ENCODE results near the gene SMIM11.
"Not testable (repeated sequence)": the region's sequence is repeated elsewhere in the genome, so short reads cannot be mapped to it uniquely, and the experiment has no call there.

Gene SMIM11

DNA sequence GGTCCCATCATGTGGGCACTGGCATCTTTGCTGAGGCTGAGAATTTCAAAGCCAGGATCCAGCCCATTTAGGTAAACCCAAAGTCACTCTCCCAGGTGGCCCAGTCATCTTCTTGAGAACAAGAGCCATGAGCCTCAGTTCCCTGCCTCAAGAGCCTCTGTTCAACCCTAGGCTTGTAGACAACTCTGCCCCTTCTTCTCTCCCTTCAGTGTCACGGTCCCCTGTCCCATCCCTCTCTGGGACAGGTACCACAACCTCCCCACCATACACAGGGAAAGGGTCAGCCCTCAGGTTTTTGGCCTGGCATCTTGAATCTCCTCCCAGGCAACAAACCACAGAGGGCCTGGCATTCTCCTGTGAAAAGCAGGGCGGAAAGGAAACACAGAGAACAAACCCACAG is 30.4 kb downstream of the SMIM11 start:
- DNase-seq (ENCODE audit: low read depth); H3K4me3 ChIP-seq (ENCODE audit: low read length): not testable (repeated sequence)

DNA sequence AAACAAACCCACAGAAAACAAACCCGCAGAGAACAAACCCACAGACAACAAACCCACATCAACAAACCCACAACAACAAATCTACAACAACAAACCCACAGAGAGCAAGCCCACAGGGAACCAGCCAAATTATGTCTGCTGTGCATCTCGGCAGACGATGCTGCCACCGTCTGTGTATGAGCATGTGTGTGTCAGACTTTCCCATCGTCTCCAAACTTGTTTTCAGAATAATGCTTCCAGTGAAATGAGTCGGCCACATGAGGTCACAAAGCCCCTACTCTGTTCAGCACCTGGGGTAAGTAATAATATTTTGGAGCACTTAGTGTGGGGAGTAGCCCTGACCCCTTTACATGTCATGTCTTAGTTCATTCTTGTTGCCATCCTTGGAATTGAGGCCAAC is 30.8 kb downstream of the SMIM11 start:
- H3K4me3 ChIP-seq (ENCODE audit: low read length); DNase-seq (ENCODE audit: low read depth): not testable (repeated sequence)

DNA sequence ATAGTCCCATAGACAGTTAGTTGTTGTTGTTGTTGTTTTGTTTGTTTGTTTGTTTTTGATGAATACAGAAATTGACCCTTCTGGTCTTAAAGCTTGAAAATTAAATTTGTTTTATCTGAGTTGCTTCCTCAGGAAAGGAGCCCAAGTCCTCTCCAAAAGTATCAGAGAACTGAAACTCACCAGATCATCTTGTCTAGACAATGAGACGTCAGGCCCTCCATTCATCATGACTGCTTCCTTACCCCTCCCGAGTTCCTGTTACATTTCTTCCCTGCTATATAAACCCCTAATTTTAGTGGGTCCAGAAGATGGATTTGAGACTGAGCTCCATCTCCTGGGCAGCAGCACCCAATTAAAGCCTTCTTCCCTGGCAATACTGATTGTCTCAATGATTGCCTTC is 31.4 kb downstream of the SMIM11 start:
- not testable (repeated sequence) for H3K4me3 ChIP-seq (ENCODE audit: low read length); DNase-seq (ENCODE audit: low read depth)

DNA sequence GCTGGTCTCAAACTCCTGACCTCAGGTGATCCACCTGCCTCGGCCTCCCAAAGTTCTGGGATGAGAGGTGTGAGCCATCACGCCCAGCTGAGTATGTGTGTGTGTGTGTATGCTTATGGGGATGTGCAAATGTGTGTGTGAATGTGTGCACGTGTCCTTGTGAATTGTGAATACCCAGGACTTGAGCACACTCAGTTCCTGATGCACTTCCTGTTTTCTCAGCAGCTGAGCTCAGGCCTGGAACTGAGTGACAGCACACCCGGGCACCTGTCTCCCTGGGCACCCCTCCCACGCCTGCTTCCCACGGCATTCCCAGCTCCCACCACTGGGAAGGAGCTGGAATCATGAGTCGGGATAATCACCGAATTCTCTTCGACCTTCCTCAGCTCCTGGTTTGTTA is 32.0 kb downstream of the SMIM11 start:
- not testable (repeated sequence) for DNase-seq (ENCODE audit: low read depth); H3K4me3 ChIP-seq (ENCODE audit: low read length)

DNA sequence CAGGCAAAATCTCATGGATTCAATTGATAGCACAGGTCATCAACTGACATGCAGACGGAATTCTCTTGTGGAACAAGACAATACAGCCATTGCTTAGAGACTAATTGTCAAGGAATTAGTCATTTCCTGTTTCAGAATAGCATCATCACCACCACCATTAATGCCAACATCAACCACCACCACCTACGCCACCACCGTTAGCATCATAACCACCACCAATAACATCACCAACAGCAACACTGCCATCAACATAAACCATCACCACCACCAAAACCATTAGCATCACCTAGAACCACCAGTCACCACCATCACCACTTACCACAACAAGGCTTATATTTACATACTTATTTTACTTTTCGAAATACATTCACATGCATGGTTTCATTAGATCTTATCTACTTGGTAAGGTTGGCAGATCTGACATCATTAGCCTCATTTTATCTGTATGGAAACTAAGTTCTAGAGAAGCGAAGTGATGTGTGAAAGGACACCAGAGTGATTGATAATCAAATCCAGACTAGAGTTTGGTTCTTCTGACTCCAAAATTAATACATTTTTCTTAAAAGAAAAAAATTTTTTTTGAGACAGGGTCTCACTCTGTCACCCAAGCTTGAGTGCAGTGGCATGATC is 42.3 kb downstream of the SMIM11 start:
- not testable (repeated sequence) for H3K4me3 ChIP-seq (ENCODE audit: low read length); DNase-seq (ENCODE audit: low read depth)

DNA sequence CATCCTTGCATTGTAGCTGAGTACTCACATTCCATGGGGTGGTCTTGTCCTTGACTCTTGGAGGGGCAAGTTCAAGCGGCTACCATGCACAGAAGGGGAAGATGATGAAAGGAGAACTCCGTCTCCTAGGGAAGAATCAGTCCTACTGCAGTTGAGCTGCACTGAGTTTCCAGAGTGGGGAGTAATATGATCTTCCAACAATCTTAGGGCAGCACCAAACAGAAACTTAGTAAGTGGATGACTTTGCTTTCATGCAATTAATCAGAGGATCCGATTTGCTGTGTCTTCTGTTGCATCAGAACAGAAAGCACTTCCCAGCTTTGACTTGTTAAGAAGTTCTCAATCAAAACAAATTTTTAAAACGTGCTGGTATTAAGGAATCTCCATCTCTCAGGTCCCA is 48.5 kb downstream of the SMIM11 start, which contains the start of gene SMIM34:
Gene SMIM34, minus strand, starts transcription at position 147 of the 400 bp plus-strand sequence. Its CDS starts 112 bp downstream, at position 35.
- not testable (repeated sequence) for DNase-seq (ENCODE audit: low read depth); H3K4me3 ChIP-seq (ENCODE audit: low read length)

DNA sequence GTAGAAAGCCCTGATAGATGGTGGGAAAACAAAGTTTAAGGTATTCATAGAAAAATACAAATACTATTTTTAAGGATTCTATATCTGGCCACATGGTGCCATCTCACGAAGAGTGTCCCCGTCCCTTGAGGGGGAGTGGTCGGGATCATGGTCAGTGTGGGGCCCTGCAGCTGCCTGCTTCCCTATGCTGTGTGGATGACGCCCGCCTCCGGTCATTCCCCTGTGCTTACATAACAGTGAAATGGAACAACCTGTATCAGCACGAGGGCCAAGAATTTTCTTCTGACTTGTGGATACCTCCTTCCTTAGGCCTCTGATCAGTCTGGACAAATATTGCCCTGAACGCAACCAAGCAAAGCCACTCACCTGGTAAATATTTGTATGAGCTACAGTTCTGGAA is 52.0 kb downstream of the SMIM11 start:
- DNase-seq (ENCODE audit: low read depth); H3K4me3 ChIP-seq (ENCODE audit: low read length): not testable (repeated sequence)

DNA sequence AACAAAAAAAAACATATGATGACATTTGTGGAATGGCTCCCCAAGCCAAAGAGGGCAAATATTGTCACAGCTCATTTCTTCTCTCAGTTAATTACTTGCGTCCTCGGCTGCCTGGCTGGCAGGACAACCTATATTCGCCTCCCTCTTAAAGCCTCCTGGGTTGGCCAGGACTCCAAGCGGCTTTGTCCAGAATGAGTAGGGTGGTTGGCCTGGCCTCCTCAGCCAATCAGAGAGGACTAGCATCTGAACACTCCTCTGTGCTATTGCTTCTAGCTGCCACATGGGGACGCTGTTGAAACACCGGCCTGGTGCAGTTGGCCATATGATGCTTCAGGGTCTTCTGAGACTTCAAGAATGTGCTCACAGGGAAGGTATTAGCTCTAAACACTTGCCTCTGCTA is 53.1 kb downstream of the SMIM11 start:
- DNase-seq (ENCODE audit: low read depth); H3K4me3 ChIP-seq (ENCODE audit: low read length): not testable (repeated sequence)

DNA sequence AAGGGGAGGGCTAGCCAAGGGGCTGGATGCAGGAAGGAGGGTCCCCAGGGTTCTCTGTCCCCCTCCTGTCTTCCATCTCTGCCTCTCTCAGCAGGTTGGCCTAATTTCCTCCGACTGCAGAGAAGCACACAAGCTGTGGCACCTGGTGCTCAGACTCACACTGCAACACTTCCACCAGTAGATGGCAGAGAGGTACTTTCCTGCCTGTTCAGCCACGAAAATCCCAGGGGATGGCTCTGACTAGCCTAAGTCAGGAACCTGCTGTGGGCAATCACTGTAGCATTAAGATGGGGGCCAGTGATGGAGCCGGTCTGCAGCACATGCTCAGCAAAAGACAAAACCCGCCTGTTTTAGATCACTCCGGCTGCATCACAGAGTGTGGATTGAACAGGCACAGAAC is 54.4 kb downstream of the SMIM11 start:
- not testable (repeated sequence) for DNase-seq (ENCODE audit: low read depth); H3K4me3 ChIP-seq (ENCODE audit: low read length)

Data from retinal pigment epithelial cell (primary cell).